Measurements from ENCODE around the gene TSKS. TPM values are rescaled to one million over a fixed set of nuclear protein-coding genes. Genes with fewer than 3 reads are reported as not detected.

The TSKS gene
- total RNA-seq, 1 donor from 2014 or later: not detected

GRCh38 chr19:49801966-49802661, 39.0 kb upstream of the TSKS start:
- TF ChIP-seq CTCF (conservative IDR thresholded peaks at IDR 0.05; ENCODE audit: low read depth, low read length): peak; percentile 10
- DNase-seq (ENCODE audit: low read depth): no peak
- peak overlapping the region; percentile 14 for H3K4me3 ChIP-seq (ENCODE audit: low read depth, low read length)

- no peak for TF ChIP-seq CTCF (conservative IDR thresholded peaks at IDR 0.05; ENCODE audit: low read depth, low read length)
- no peak for DNase-seq (ENCODE audit: low read depth)
- no peak overlapping the region for H3K4me3 ChIP-seq (ENCODE audit: low read depth, low read length)
These were observed 38.3 kb upstream of the TSKS start for GRCh38 chr19:49801401-49801888.

GRCh38 chr19:49800771-49801170, 37.7 kb upstream of the TSKS start:
- TF ChIP-seq CTCF (conservative IDR thresholded peaks at IDR 0.05; ENCODE audit: low read depth, low read length): no peak
- no peak overlapping the region for H3K4me3 ChIP-seq (ENCODE audit: low read depth, low read length)
- no peak for DNase-seq (ENCODE audit: low read depth)

- no peak overlapping the region for H3K4me3 ChIP-seq (ENCODE audit: low read depth, low read length)
- peak; percentile 25 for TF ChIP-seq CTCF (conservative IDR thresholded peaks at IDR 0.05; ENCODE audit: low read depth, low read length)
- DNase-seq (ENCODE audit: low read depth): no peak
These were observed 36.8 kb upstream of the TSKS start for GRCh38 chr19:49799798-49800376.

- no peak overlapping the region for H3K4me3 ChIP-seq (ENCODE audit: low read depth, low read length)
- DNase-seq (ENCODE audit: low read depth): no peak
- TF ChIP-seq CTCF (conservative IDR thresholded peaks at IDR 0.05; ENCODE audit: low read depth, low read length): no peak
These were observed 36.2 kb upstream of the TSKS start for GRCh38 chr19:49799271-49799797.

- DNase-seq (ENCODE audit: low read depth): no peak
- H3K4me3 ChIP-seq (ENCODE audit: low read depth, low read length): no peak overlapping the region
These were observed 35.5 kb upstream of the TSKS start for GRCh38 chr19:49798574-49798973.

More at GRCh38 chr19:49798574-49798973, 35.5 kb upstream of the TSKS start:
- no peak for TF ChIP-seq CTCF (conservative IDR thresholded peaks at IDR 0.05; ENCODE audit: low read depth, low read length)

Measured in epithelial cell of proximal tubule (primary cell).